GM23248 (cell line): Measurements from ENCODE around the gene LUZP1. TPM values are rescaled to one million over a fixed set of nuclear protein-coding genes. Genes with fewer than 3 reads are reported as not detected.

Experiments used
- DNase-seq: peaks from one replicate; pipeline ENCODE4 v3.0.0-alpha.2; 2015
- H2AFZ ChIP-seq: fragments of 200-600 bp; sonication (generic); 2 replicates; pipeline ENCODE4 v1.6.1; 2016; ENCODE audit warnings: antibody characterized with exemption
- H3F3A ChIP-seq: fragments of 200-600 bp; sonication (generic); 2 replicates; pipeline ENCODE4 v1.6.1; 2016; ENCODE audit warnings: mild to moderate bottlenecking, antibody characterized with exemption, mixed run types; ENCODE audit not compliant: insufficient read depth
- H3K27ac ChIP-seq: fragments of 200-600 bp; sonication (generic); 2 replicates; pipeline ENCODE4 v1.5.1; 2016; ENCODE audit warnings: mild to moderate bottlenecking
- H3K27me3 ChIP-seq: fragments of 200-600 bp; sonication (generic); replicated peaks from 2 replicates; pipeline ENCODE4 v1.6.1; 2016; ENCODE audit warnings: mild to moderate bottlenecking; ENCODE audit not compliant: insufficient read depth
- H3K36me3 ChIP-seq: fragments of 200-600 bp; sonication (generic); 2 replicates; pipeline ENCODE4 v1.6.1; 2016; ENCODE audit warnings: low read depth, mild to moderate bottlenecking
- H3K4me1 ChIP-seq: fragments of 200-600 bp; sonication (generic); 2 replicates; pipeline ENCODE4 v1.6.1; 2016; ENCODE audit warnings: mild to moderate bottlenecking; ENCODE audit not compliant: insufficient read depth
- H3K4me2 ChIP-seq: fragments of 200-600 bp; sonication (generic); one replicate; pipeline ENCODE4 v1.6.1; 2016; ENCODE audit warnings: mild to moderate bottlenecking; ENCODE audit not compliant: unreplicated experiment
- H3K4me3 ChIP-seq: fragments of 200-600 bp; sonication (generic); 2 replicates; pipeline ENCODE4 v1.5.1; 2016; ENCODE audit warnings: mild to moderate bottlenecking
- H3K79me2 ChIP-seq: fragments of 200-600 bp; sonication (generic); 2 replicates; pipeline ENCODE4 v1.6.1; 2016; ENCODE audit warnings: mild to moderate bottlenecking; ENCODE audit not compliant: insufficient read depth
- H3K9ac ChIP-seq: fragments of 200-600 bp; sonication (generic); 2 replicates; pipeline ENCODE4 v1.6.1; 2016; ENCODE audit warnings: mild to moderate bottlenecking
- H3K9me2 ChIP-seq: fragments of 200-600 bp; sonication (generic); 2 replicates; pipeline ENCODE4 v1.6.1; 2016; ENCODE audit warnings: mixed run types, mild to moderate bottlenecking, moderate library complexity; ENCODE audit not compliant: insufficient read depth
- H3K9me3 ChIP-seq: fragments of 200-600 bp; sonication (generic); one replicate; pipeline ENCODE4 v1.6.1; 2017; ENCODE audit warnings: low read depth
- H4K20me1 ChIP-seq: fragments of 200-600 bp; sonication (generic); 2 replicates; pipeline ENCODE4 v1.6.0; 2016; ENCODE audit not compliant: insufficient read depth
- EZH2 ChIP-seq: fragments of 200-600 bp; sonication (generic); IDR thresholded peaks from 2 replicates; pipeline ENCODE4 v1.6.1; 2018; ENCODE audit warnings: antibody characterized with exemption, mild to moderate bottlenecking; ENCODE audit not compliant: insufficient read depth, poor library complexity, severe bottlenecking
- EZH2phosphoT487 ChIP-seq: fragments of 200-600 bp; sonication (generic); IDR thresholded peaks from 2 replicates; pipeline ENCODE4 v1.6.1; 2018; ENCODE audit warnings: antibody characterized with exemption, moderate library complexity, mild to moderate bottlenecking, low read depth; ENCODE audit not compliant: insufficient read depth
- WGBS, 2 experiments: methylation state at CpG; one replicate each; pipeline ENCODE4 v1.1.6; 2015 to 2017; ENCODE audit warnings: low lambda C conversion rate in 2 of 2, low coverage in 1 of 2; ENCODE audit errors: missing lambda C conversion rate in 2 of 2; 5-methylcytosine and 5-hydroxymethylcytosine counted together
- in situ Hi-C: fragments of 300-500 bp; cut with MboI; formaldehyde crosslinking; loops from 2 replicates; pipeline ENCODE4 v1.15.0; 2020
- polyA plus RNA-seq: library from polyadenylated mRNA; unstranded; fragments of >200 nt; fragmentation: Nextera tagmentation; extraction: Ambion mirVana; gene quantifications from 2 replicates; pipeline ENCODE4 v1.2.1, GENCODE V29; 2016
- total RNA-seq: library from RNA; depleted of rRNA; stranded (reverse); fragments of >200 nt; shearing (Covaris generic); gene quantifications from 2 replicates; pipeline ENCODE4 v1.2.3, GENCODE V29; 2014

LUZP1 gene
- total and polyA plus RNA-seq, 2 experiments from 2014 or later, result 28.1 to 52.2 TPM

DNA sequence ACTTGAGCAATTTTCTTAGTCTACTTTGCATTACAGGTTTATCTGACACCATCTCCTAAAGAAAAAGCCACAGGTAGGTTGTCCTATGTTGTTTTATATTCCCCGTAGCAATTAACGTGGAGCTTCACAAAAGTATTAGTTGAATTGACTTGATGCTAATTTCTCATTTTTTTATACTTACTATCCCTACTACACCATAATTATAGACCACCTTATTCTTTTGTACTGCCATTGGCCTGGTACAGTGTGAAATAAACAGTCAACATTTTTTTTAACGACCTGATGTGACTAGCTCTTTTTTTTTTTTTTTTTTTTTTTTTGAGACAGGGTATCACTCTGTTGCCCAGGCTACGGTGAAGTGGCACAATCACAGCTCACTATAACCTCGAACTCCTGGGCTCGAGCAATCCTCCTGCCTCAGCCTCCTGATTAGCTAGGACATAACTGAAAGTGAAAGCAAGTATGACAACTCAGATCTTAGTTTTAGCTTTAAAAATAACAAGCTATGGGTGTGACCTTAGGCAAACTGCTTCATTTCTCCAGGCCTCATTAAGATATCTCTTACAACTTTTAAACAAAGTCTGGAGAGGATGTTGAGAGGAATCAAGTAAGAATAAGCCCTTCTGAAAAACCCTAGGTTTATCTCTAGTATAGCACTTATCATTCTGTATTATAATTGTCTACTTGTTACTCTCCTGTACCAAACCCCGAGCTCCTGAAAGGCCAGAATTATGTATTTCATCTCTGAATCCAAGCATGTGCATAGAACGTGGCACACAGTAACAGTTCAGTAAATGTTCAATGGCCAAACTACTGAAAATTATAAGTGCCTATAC, 49.5 kb downstream of the LUZP1 start:
- in situ Hi-C loops, result no loop called here
- peaks cover 32% of the 10 kb centered on the region for H3K4me1 ChIP-seq
- TF ChIP-seq EZH2phosphoT487 (no peak), EZH2 (no peak)
- WGBS, 2 experiments, result 52% methylated on average over 8 of the region's 8 CpGs
- DNase-seq, result peak; percentile 55
- no peaks in the 10 kb centered on the region for H3K9me3 ChIP-seq
- peak overlapping the region; percentile 59 for H3K4me2 ChIP-seq
- H3F3A ChIP-seq, result 0 out of 2 replicates have a peak, but pooled peaks cover 5% of the 10 kb centered on the region
- H3K9ac ChIP-seq, result peak overlapping the region; percentile 67
- H3K79me2 ChIP-seq, result peaks cover 100% of the 10 kb centered on the region
- H3K9me2 ChIP-seq, result no peaks in the 10 kb centered on the region
- peak overlapping the region; percentile 52 for H3K27ac ChIP-seq
- no peaks in the 10 kb centered on the region for H4K20me1 ChIP-seq
- no peaks in the 10 kb centered on the region for H3K27me3 ChIP-seq
- H3K4me3 ChIP-seq, result peak overlapping the region; percentile 58
- no peaks in the 10 kb centered on the region for H3K36me3 ChIP-seq
- peak overlapping the region; percentile 56 for H2AFZ ChIP-seq

DNA sequence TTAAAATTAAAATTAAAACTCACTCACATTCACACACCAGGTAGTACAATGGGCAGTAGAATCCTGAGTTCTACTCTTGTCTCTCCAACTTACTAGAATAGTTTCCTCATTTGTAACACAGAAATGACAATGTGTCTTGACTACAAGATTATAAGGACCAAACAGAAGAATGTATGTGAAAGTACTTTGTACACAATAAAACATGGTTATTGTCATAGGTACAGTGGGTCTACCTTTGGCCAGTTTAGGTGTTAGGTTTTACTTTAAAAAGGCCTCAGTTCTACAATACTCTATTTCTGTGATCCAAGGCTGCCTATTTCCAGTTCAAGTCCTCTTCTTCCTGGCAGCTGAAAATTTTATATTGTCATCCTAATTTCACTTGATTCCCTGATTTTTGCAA, 50.2 kb downstream of the LUZP1 start:
- Histone ChIP-seq H3F3A (0 out of 2 replicates have a peak, but pooled peaks cover 5% of the 10 kb centered on the region), H3K9me2 (no peaks in the 10 kb centered on the region), H4K20me1 (no peaks in the 10 kb centered on the region), H3K27ac (no peak overlapping the region), H3K27me3 (no peaks in the 10 kb centered on the region), H3K36me3 (no peaks in the 10 kb centered on the region), H3K4me3 (no peak overlapping the region), H3K4me2 (no peak overlapping the region), H3K9ac (no peak overlapping the region), H3K79me2 (peaks cover 100% of the 10 kb centered on the region), H3K4me1 (peaks cover 39% of the 10 kb centered on the region), H3K9me3 (no peaks in the 10 kb centered on the region), H2AFZ (no peak overlapping the region)
- in situ Hi-C loops, result no loop called here
- DNase-seq, result no peak
- TF ChIP-seq EZH2, result no peak
- TF ChIP-seq EZH2phosphoT487, result no peak

GRCh38 chr1:23116921-23117699, 51.5 kb downstream of the LUZP1 start:
- Histone ChIP-seq H3K9ac (no peak overlapping the region), H3K27ac (no peak overlapping the region), H3K4me3 (no peak overlapping the region), H3K9me3 (no peaks in the 10 kb centered on the region), H2AFZ (no peak overlapping the region), H4K20me1 (no peaks in the 10 kb centered on the region), H3K4me1 (peaks cover 44% of the 10 kb centered on the region), H3K4me2 (no peak overlapping the region), H3K9me2 (no peaks in the 10 kb centered on the region), H3K36me3 (no peaks in the 10 kb centered on the region), H3F3A (0 out of 2 replicates have a peak, but pooled peaks cover 2% of the 10 kb centered on the region), H3K79me2 (peaks cover 100% of the 10 kb centered on the region), H3K27me3 (no peaks in the 10 kb centered on the region)
- TF ChIP-seq EZH2phosphoT487 (no peak), EZH2 (no peak)
- in situ Hi-C loops, result no loop called here
- no peak for DNase-seq
- 50 to 100% methylated on average over 1 to 2 of the region's 2 CpGs for whole genome bisulfite sequencing, 2 experiments

GRCh38 chr1:23116216-23116836, 52.3 kb downstream of the LUZP1 start:
- Histone ChIP-seq H4K20me1 (no peaks in the 10 kb centered on the region), H3K4me1 (peaks cover 47% of the 10 kb centered on the region), H3K4me2 (no peak overlapping the region), H3F3A (no peaks in the 10 kb centered on the region), H3K79me2 (peaks cover 100% of the 10 kb centered on the region), H3K27me3 (no peaks in the 10 kb centered on the region), H3K9me2 (no peaks in the 10 kb centered on the region), H3K4me3 (no peak overlapping the region), H3K9ac (no peak overlapping the region), H3K9me3 (no peaks in the 10 kb centered on the region), H3K36me3 (no peaks in the 10 kb centered on the region), H2AFZ (no peak overlapping the region), H3K27ac (no peak overlapping the region)
- in situ Hi-C loops, result no loop called here
- no peak for DNase-seq
- TF ChIP-seq EZH2, result no peak
- TF ChIP-seq EZH2phosphoT487, result no peak
- 89 to 99% methylated on average over 6 of the region's 6 CpGs for WGBS, 2 experiments
